SH-SY5Y (cell line): ENCODE results near the gene SLC6A5.

Source experiments
- GATA2 ChIP-seq: IDR thresholded peaks from 2 replicates; pipeline ENCODE4 v1.6.1; 2011; ENCODE audit warnings: mild to moderate bottlenecking, low read depth, low read length
- GATA3 ChIP-seq: IDR thresholded peaks from 2 replicates; pipeline ENCODE4 v1.6.1; 2011; ENCODE audit warnings: low read depth, mild to moderate bottlenecking, low read length, moderate library complexity

DNA sequence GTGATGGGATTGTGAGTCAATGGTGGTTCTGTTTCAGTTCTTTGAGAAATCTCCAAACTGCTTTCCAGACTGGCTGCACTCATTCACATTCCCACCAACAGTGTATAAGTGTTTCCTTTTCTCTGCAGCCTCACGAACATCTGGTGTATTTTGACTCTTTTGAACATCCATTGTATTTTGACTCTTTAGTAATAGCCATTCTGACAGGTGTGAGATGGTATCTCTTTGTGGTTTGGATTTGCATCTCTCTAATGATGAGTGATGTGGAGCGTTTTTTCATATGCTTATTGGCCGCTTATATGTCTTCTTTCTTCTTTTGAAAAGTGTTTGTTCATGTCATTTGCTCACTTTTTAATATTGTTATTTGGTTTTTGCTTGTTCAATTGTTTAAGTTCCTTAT lies 89.4 kb downstream of the SLC6A5 start:
- TF ChIP-seq GATA2, result no peak
- no peak for TF ChIP-seq GATA3
